HUES64 (cell line): ENCODE data around the gene CNOT6.

ENCODE experiments used
- H3K27ac ChIP-seq: 2 replicates; pipeline ENCODE4 v1.7.0; 2013; ENCODE audit warnings: low read depth, low read length, inconsistent platforms
- H3K27me3 ChIP-seq: 2 replicates; pipeline ENCODE4 v1.6.1; 2013; ENCODE audit warnings: mild to moderate bottlenecking, low read length; ENCODE audit not compliant: insufficient read depth
- H3K36me3 ChIP-seq: 2 replicates; pipeline ENCODE4 v1.6.1; 2013; ENCODE audit warnings: mild to moderate bottlenecking, low read length; ENCODE audit not compliant: insufficient read depth
- H3K4me1 ChIP-seq: 2 replicates; pipeline ENCODE4 v1.6.1; 2013; ENCODE audit warnings: mild to moderate bottlenecking, low read length, moderate library complexity; ENCODE audit not compliant: insufficient read depth
- H3K4me3 ChIP-seq: 2 replicates; pipeline ENCODE4 v1.5.1; 2013; ENCODE audit warnings: mild to moderate bottlenecking, low read length, moderate library complexity
- H3K9ac ChIP-seq: 2 replicates; pipeline ENCODE4 v1.6.1; 2013; ENCODE audit warnings: mild to moderate bottlenecking, low read depth, low read length
- H3K9me3 ChIP-seq: 2 replicates; pipeline ENCODE4 v1.6.1; 2013; ENCODE audit warnings: low read depth, low read length; ENCODE audit not compliant: insufficient read depth
- WGBS: fragments of 150-250, 120-280 bp; methylation state at CpG from one replicate; pipeline ENCODE4 v1.1.7; 2013; ENCODE audit warnings: missing lambda C conversion rate; 5-methylcytosine and 5-hydroxymethylcytosine counted together

The CNOT6 gene

GRCh38 chr5:180580681-180581080, 86.5 kb downstream of the CNOT6 start:
- peaks cover 20% of the 10 kb centered on the region for H3K36me3 ChIP-seq
- no peak overlapping the region for H3K9ac ChIP-seq
- H3K27ac ChIP-seq, result no peak overlapping the region
- no peaks in the 10 kb centered on the region for H3K9me3 ChIP-seq
- no peak overlapping the region for H3K4me3 ChIP-seq
- WGBS, result 97% methylated on average over 5 of the region's 6 CpGs
- H3K4me1 ChIP-seq, result no peaks in the 10 kb centered on the region
- peaks cover 1% of the 10 kb centered on the region; the same call in 1 of the 2 replicates for H3K27me3 ChIP-seq

- no peaks in the 10 kb centered on the region for H3K4me1 ChIP-seq
- WGBS, result no CpG with 5 or more reads among the region's 2 CpGs
- no peak overlapping the region for H3K4me3 ChIP-seq
- no peaks in the 10 kb centered on the region for H3K9me3 ChIP-seq
- H3K27me3 ChIP-seq, result peaks cover 19% of the 10 kb centered on the region
- no peaks in the 10 kb centered on the region for H3K36me3 ChIP-seq
- H3K9ac ChIP-seq, result no peak overlapping the region
- H3K27ac ChIP-seq, result no peak overlapping the region
Observed at GRCh38 chr5:180583738-180584137, 89.6 kb downstream of the CNOT6 start.

GRCh38 chr5:180586204-180586603, 92.0 kb downstream of the CNOT6 start:
- Histone ChIP-seq H3K4me1 (no peaks in the 10 kb centered on the region), H3K27ac (no peak overlapping the region), H3K4me3 (no peak overlapping the region), H3K9ac (no peak overlapping the region), H3K27me3 (peaks cover 44% of the 10 kb centered on the region), H3K36me3 (no peaks in the 10 kb centered on the region), H3K9me3 (no peaks in the 10 kb centered on the region)
- 82% methylated on average over 3 of the region's 3 CpGs for WGBS

- 93% methylated on average over 10 of the region's 10 CpGs for WGBS
- H3K9me3 ChIP-seq, result no peaks in the 10 kb centered on the region
- H3K4me1 ChIP-seq, result no peaks in the 10 kb centered on the region
- no peak overlapping the region for H3K27ac ChIP-seq
- H3K36me3 ChIP-seq, result no peaks in the 10 kb centered on the region
- H3K4me3 ChIP-seq, result no peak overlapping the region
- no peak overlapping the region for H3K9ac ChIP-seq
- peaks cover 50% of the 10 kb centered on the region for H3K27me3 ChIP-seq
Observed at GRCh38 chr5:180586870-180587269, 92.7 kb downstream of the CNOT6 start.

- Histone ChIP-seq H3K9me3 (no peaks in the 10 kb centered on the region), H3K27ac (no peak overlapping the region), H3K27me3 (peaks cover 69% of the 10 kb centered on the region), H3K9ac (no peak overlapping the region), H3K36me3 (no peaks in the 10 kb centered on the region), H3K4me3 (peak overlapping the region; percentile 51), H3K4me1 (no peaks in the 10 kb centered on the region)
- 14% methylated on average over 44 of the region's 44 CpGs for WGBS
Observed at GRCh38 chr5:180589771-180590542, 95.8 kb downstream of the CNOT6 start.

- Histone ChIP-seq H3K27ac (no peak overlapping the region), H3K9me3 (no peaks in the 10 kb centered on the region), H3K4me3 (peak overlapping the region; percentile 51), H3K27me3 (peaks cover 67% of the 10 kb centered on the region), H3K36me3 (no peaks in the 10 kb centered on the region), H3K9ac (no peak overlapping the region; the same call in 1 of the 2 replicates), H3K4me1 (no peaks in the 10 kb centered on the region)
- WGBS, result 4% methylated on average over 63 of the region's 63 CpGs
Observed at GRCh38 chr5:180590543-180591310, 96.5 kb downstream of the CNOT6 start.

- H3K4me3 ChIP-seq, result peak within 1 kb of the TSS; percentile 51
- H3K36me3 ChIP-seq, result no peaks in the 10 kb centered on the region
- H3K9ac ChIP-seq, result peak within 1 kb of the TSS; percentile 47; the same call in 1 of the 2 replicates
- no peaks in the 10 kb centered on the region for H3K4me1 ChIP-seq
- H3K27me3 ChIP-seq, result peaks cover 66% of the 10 kb centered on the region
- H3K9me3 ChIP-seq, result no peaks in the 10 kb centered on the region
- H3K27ac ChIP-seq, result no peak within 1 kb of the TSS
- 6% methylated on average over 60 of the region's 60 CpGs for WGBS
Observed at GRCh38 chr5:180591311-180591887, 97.2 kb downstream of the CNOT6 start, which contains the start of gene SCGB3A1. Gene SCGB3A1 (minus strand): TSS chr5:180591499. CDS start chr5:180591462, 37 bp downstream.

GRCh38 chr5:180592176-180592575, 98.0 kb downstream of the CNOT6 start:
- Histone ChIP-seq H3K9ac (no peak overlapping the region), H3K36me3 (no peaks in the 10 kb centered on the region), H3K27ac (no peak overlapping the region), H3K4me3 (no peak overlapping the region), H3K27me3 (peaks cover 66% of the 10 kb centered on the region), H3K4me1 (no peaks in the 10 kb centered on the region), H3K9me3 (no peaks in the 10 kb centered on the region)
- WGBS, result 70% methylated on average over 10 of the region's 10 CpGs

- 93% methylated on average over 19 of the region's 19 CpGs for WGBS
- no peaks in the 10 kb centered on the region for H3K9me3 ChIP-seq
- no peak overlapping the region for H3K27ac ChIP-seq
- H3K27me3 ChIP-seq, result peaks cover 51% of the 10 kb centered on the region
- H3K36me3 ChIP-seq, result no peaks in the 10 kb centered on the region
- no peak overlapping the region for H3K4me3 ChIP-seq
- H3K9ac ChIP-seq, result no peak overlapping the region
- no peaks in the 10 kb centered on the region for H3K4me1 ChIP-seq
Observed at GRCh38 chr5:180593446-180594206, 99.4 kb downstream of the CNOT6 start.

GRCh38 chr5:180594311-180595045, 100.3 kb downstream of the CNOT6 start:
- no peak overlapping the region for H3K4me3 ChIP-seq
- no peaks in the 10 kb centered on the region for H3K36me3 ChIP-seq
- H3K4me1 ChIP-seq, result no peaks in the 10 kb centered on the region
- H3K9me3 ChIP-seq, result no peaks in the 10 kb centered on the region
- WGBS, result 91% methylated on average over 17 of the region's 17 CpGs
- peaks cover 43% of the 10 kb centered on the region for H3K27me3 ChIP-seq
- no peak overlapping the region for H3K9ac ChIP-seq
- H3K27ac ChIP-seq, result no peak overlapping the region
